ENCODE data around the gene TWIST1. TPM values are rescaled to one million over a fixed set of nuclear protein-coding genes. Genes with fewer than 3 reads are reported as not detected.

The TWIST1 gene
- total RNA-seq, 1 donor from 2014 or later, result not detected

DNA sequence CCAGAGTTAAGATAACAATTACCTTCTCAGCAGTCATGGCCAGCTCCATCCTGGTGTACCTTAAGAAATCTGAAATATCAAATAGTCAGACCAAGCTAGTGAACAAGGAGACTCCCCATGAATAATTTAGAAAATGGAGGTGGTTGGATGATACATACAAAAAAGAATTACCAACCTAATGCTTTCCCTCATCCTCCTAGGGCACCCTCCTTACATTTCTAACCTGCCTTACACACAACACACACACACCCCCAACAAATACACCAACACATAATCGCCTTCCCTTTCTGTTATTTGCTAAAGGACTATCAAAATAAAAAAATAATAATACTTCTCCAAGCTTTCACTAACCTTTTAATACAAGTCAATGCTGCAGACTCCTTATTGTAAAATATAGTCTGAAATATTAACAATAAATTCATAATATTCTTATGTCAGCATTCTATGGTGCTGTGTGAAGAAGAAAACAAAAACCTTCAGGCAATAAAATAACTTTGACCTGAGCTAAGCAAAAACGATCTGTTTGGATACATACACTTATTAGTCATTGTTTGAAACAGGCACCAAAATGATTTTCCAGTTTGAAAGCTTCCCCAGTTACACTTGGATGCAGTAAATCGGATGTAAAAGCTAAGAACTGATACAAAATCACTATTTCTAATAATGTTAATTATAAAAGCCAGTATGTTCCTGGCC is 3.4 kb downstream of the TWIST1 start:
- no peak overlapping the region for H3K4me3 Mint-ChIP-seq (ENCODE audit: unreplicated experiment)
- no peak overlapping the region for H3K27ac Mint-ChIP-seq (ENCODE audit: unreplicated experiment)
- DNase-seq, result no peak
- TF ChIP-seq, protein P1, sequence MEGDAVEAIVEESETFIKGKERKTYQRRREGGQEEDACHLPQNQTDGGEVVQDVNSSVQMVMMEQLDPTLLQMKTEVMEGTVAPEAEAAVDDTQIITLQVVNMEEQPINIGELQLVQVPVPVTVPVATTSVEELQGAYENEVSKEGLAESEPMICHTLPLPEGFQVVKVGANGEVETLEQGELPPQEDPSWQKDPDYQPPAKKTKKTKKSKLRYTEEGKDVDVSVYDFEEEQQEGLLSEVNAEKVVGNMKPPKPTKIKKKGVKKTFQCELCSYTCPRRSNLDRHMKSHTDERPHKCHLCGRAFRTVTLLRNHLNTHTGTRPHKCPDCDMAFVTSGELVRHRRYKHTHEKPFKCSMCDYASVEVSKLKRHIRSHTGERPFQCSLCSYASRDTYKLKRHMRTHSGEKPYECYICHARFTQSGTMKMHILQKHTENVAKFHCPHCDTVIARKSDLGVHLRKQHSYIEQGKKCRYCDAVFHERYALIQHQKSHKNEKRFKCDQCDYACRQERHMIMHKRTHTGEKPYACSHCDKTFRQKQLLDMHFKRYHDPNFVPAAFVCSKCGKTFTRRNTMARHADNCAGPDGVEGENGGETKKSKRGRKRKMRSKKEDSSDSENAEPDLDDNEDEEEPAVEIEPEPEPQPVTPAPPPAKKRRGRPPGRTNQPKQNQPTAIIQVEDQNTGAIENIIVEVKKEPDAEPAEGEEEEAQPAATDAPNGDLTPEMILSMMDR (IDR thresholded peaks at IDR 0.05; ENCODE audit: partially characterized antibody, unreplicated experiment), result no peak
- H3K36me3 Mint-ChIP-seq (ENCODE audit: unreplicated experiment), result no peaks in the 10 kb centered on the region
- H3K4me1 Mint-ChIP-seq (ENCODE audit: low read depth, unreplicated experiment), result peaks cover 3% of the 10 kb centered on the region
- peaks cover 45% of the 10 kb centered on the region for H3K27me3 Mint-ChIP-seq (ENCODE audit: unreplicated experiment)
- H3K9me3 Mint-ChIP-seq (ENCODE audit: unreplicated experiment), result peaks cover 21% of the 10 kb centered on the region

DNA sequence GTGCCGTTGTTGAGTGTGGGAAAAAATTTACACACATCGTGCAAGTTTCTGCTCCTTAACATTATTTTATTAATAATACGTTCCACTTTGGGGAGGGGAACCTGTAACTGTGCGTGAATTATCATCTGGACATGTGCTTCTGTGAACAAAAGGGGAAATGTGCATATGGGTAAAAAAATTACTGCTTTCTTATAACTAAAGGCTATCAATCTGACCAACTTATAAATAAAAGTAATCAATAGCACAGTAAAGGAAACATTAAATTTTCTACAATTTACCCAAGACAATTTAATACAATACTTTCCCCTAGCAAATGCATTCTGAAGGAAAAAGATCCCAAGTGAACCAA is 4.5 kb downstream of the TWIST1 start:
- Mint-ChIP-seq H3K36me3 (ENCODE audit: unreplicated experiment) (no peaks in the 10 kb centered on the region), H3K9me3 (ENCODE audit: unreplicated experiment) (peaks cover 21% of the 10 kb centered on the region), H3K27me3 (ENCODE audit: unreplicated experiment) (peaks cover 48% of the 10 kb centered on the region), H3K4me1 (ENCODE audit: low read depth, unreplicated experiment) (peaks cover 13% of the 10 kb centered on the region), H3K27ac (ENCODE audit: unreplicated experiment) (no peak overlapping the region), H3K4me3 (ENCODE audit: unreplicated experiment) (no peak overlapping the region)
- TF ChIP-seq, protein P1 (IDR thresholded peaks at IDR 0.05; ENCODE audit: partially characterized antibody, unreplicated experiment), result no peak
- DNase-seq, result no peak

DNA sequence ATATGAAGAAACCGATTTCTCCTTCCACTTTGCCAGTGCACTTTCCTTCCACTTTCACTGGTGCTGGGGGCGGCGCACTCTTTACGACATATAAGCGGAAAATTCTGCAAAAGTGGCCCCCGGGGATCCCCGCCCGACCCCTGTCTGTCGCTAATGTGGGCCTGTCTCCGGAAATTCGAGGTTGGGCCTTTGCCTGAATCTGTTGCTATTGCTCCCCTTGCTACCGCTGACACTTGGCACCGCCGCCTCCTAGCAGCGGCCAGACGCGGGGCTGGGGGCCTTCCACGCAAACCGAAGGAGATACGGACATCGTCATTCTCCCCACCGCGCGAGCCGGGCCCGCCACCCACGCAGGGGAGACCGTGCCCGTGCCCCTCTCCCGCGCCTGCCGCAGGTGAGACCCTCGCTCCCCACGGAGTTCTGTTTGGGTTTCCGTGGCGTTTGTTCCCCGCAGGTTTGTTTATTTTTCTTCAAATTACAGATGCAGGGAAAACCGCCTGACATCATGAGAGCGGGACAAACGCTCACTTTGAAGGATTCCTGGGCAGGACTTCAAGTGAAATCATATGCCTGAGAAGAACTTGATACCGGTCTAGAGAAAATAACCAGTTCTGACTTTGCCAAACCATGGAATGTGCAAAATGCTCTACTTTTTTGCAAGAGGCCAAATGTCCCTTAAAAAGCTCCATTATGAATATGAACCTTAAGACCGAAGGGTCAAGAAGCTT is 5.0 kb downstream of the TWIST1 start:
- H3K27me3 Mint-ChIP-seq (ENCODE audit: unreplicated experiment), result peaks cover 54% of the 10 kb centered on the region
- H3K36me3 Mint-ChIP-seq (ENCODE audit: unreplicated experiment), result no peaks in the 10 kb centered on the region
- no peak overlapping the region for H3K27ac Mint-ChIP-seq (ENCODE audit: unreplicated experiment)
- peaks cover 21% of the 10 kb centered on the region for H3K9me3 Mint-ChIP-seq (ENCODE audit: unreplicated experiment)
- peaks cover 18% of the 10 kb centered on the region for H3K4me1 Mint-ChIP-seq (ENCODE audit: low read depth, unreplicated experiment)
- DNase-seq, result no peak
- no peak overlapping the region for H3K4me3 Mint-ChIP-seq (ENCODE audit: unreplicated experiment)
- TF ChIP-seq, protein P1 (IDR thresholded peaks at IDR 0.05; ENCODE audit: partially characterized antibody, unreplicated experiment), result no peak

DNA sequence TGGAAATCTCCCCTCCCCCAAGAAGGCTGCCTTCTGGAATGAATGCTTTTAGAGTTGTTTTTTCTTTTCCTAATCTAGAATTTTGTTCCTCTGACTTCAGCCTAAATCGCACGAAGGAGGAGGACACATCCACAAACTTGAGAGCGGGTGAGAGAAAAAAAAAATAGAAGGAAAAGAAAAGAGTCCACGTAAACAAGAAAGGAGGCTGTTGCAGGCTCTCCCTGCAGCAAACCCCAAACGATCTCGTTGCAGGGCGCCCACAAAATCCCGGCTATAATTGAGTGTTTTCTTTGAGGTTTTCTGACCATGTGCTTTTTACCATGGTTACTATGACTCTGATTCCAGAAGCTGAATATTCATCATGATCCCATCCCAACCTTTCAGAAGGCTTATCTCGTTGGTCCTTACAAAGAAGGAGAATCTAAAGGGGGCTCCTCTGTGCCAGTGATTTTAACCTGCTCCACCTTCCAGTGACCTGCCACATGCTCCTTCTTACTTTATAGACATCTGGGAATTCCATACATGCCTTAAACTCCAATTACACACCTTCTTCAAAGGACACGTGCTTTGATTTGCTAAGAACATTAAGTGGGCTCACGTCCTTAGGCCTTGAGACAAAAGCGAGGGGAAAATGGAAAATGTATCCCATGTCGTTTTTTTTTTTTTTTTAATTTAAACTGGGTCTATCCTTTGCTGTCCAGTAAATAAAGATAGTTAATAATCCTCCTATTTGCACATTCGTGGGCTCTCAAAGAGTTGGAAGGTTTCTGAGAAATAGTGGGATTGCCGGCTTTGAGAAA is 5.8 kb downstream of the TWIST1 start:
- Mint-ChIP-seq H3K27me3 (ENCODE audit: unreplicated experiment) (peaks cover 60% of the 10 kb centered on the region), H3K4me3 (ENCODE audit: unreplicated experiment) (no peak overlapping the region), H3K27ac (ENCODE audit: unreplicated experiment) (no peak overlapping the region), H3K36me3 (ENCODE audit: unreplicated experiment) (no peaks in the 10 kb centered on the region), H3K9me3 (ENCODE audit: unreplicated experiment) (peaks cover 23% of the 10 kb centered on the region), H3K4me1 (ENCODE audit: low read depth, unreplicated experiment) (peaks cover 24% of the 10 kb centered on the region)
- DNase-seq, result no peak
- TF ChIP-seq, protein P1 (IDR thresholded peaks at IDR 0.05; ENCODE audit: partially characterized antibody, unreplicated experiment), result no peak

Data from glutamatergic neuron (in vitro differentiated cells).